Measurements from ENCODE around the gene SIDT2. TPM values are rescaled to one million over a fixed set of nuclear protein-coding genes. Genes with fewer than 3 reads are reported as not detected.

The SIDT2 gene
- total RNA-seq: 8.1 and 9.7 TPM in 2 replicates

DNA sequence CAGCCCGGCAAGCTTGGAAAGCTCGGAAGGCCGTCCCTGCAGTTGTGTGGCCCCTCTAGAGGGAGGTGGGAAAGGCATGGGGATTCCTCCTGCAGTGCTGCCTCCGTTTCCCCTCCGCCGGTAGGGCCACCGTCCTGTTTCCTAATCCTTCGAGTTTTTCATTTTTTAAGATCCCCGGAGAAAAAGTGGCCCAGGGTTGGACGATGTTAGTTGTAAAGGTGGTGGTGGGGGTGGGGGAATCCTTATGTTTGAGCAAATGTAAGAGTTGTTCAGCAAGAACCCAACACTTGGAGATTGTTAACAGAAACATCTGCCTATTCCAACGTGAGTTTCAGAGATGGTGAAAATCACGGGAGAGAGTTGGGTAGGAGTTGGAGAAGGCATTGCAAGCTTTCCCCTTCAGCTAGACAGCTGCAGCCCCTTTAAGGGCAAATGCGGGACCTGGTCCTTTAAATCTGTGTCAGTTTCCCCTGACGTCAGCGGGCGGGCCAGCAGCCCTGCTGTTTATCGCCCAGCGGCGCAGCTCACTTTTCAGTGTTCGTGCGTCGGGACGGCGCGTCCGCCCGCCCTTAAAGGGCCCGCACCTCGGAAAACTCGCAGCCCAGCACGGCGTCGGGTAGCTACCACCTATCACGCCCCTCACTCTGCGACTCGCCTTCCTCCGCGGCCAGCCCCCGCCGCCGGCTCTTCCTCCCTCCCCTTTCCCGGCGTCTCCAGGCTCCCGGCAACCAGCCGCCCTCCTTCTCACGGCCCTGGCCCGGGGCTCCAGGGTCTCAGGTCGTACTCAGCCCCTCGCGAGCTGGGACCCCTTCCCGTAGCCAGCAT lies at the start of gene SIDT2:
SIDT2 (plus strand) TSS at position 534 of the 825 bp plus-strand sequence. CDS start 521 bp downstream, outside the sequence.

DNA sequence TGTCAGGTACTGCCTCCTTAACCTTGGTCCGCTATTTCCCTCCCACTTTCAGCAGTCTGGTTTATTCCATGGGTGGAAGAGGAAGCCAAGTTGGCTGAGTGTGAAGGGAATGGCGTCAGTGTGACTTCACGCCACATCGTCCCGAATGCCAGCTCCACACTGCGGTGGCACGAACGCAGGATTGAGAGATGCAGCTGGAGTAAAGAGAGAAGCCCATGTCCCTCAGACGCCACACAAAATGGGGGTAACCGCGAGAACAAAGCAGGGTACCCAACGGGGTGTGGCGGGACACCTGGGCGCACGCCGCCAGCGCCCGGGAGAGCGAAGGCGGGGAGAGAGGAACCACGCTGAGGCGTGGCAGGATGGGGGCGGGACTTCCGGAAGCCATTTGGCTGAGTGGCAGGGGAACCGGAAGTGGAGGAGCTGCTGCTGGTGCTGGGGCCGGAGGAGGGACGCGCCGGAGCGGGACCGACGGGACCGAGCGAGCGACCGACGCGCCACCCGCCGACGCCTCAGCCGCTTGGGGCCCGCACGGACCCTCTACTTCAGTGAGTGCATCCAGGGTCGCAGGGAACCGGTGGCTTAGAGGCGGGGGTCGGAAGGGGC lies 34.6 kb upstream of the SIDT2 start, which contains the start of gene PAFAH1B2:
PAFAH1B2 (plus strand) TSS at position 417 of the 606 bp plus-strand sequence. CDS start 8,161 bp downstream, outside the sequence.

DNA sequence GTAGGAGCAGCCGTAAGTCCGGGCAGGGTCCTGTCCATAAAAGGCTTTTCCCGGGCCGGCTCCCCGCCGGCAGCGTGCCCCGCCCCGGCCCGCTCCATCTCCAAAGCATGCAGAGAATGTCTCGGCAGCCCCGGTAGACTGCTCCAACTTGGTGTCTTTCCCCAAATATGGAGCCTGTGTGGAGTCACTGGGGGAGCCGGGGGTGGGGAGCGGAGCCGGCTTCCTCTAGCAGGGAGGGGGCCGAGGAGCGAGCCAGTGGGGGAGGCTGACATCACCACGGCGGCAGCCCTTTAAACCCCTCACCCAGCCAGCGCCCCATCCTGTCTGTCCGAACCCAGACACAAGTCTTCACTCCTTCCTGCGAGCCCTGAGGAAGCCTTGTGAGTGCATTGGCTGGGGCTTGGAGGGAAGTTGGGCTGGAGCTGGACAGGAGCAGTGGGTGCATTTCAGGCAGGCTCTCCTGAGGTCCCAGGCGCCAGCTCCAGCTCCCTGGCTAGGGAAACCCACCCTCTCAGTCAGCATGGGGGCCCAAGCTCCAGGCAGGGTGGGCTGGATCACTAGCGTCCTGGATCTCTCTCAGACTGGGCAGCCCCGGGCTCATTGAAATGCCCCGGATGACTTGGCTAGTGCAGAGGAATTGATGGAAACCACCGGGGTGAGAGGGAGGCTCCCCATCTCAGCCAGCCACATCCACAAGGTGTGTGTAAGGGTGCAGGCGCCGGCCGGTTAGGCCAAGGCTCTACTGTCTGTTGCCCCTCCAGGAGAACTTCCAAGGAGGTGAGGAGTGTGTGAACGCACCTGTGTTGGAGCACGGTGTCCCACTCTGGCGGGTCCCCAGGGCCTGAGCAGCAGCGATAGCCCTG lies 20.7 kb downstream of the SIDT2 start, which contains the start of gene TAGLN:
TAGLN (plus strand) TSS at position 318 of the 863 bp plus-strand sequence. CDS start 3,644 bp downstream, outside the sequence.

DNA sequence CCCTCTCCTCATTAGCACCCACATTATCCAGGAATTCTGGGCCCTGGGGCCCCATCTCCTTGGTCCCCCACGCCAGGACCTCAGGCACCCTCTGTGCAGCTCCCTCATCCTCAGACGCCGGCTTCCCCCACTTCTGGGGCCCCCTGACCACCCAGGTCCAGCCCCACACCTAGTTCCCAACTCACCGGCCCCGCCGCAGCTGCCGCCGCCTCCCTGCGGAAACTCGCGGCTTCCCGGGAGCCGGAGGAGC lies 53.2 kb downstream of the SIDT2 start, which contains the start of gene PCSK7:
PCSK7 (minus strand) TSS at position 232 of the 250 bp plus-strand sequence. CDS start 2,229 bp downstream, outside the sequence.

DNA sequence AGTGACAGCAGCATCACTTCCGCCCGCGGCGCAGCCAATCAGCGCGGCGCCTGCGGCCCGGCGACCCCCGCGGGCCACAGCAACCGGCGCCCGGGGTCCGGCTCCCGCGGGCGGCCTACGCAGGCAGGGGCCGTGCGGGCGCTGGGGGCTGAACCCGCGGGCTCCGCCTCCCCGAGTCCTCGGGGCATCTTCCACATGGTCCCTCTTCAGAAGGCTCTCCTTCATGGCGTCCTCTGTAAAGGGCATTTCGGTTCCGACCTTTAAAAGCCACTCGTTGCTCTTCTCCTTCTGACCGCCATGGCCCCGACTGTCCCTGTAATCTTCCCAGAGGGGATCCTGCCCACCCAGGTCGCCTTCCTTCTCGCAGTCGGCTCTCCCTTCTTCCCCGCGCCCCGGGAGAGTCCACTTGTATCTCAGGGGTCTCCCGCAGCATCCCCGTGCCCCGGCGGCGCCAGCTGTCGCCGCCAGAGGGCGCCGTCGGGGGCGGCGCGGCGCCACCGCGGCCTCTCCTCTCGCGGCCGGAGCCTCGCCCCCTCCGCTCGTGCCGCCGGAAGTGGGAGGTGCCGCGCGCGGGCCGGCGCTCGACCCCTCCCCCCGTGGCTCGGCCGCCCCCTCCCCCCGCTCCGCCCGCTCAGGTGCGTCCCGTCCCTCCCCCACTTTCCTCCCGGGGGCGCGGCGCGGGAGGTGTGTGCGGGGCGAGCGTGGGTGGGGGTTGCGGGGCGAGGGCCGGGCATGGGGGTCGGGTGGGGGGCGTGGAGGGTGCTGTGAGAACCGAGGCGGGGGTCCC lies 53.7 kb downstream of the SIDT2 start, which contains the start of gene RNF214:
RNF214 (plus strand) TSS at position 580 of the 787 bp plus-strand sequence. CDS start 1,602 bp downstream, outside the sequence.

Other genes starting within 250 kb of the SIDT2 start
- gene SIK3, start 80.3 kb upstream of the SIDT2 start, total RNA-seq: 7.9 and 8.1 TPM in 2 replicates
- 216 and 379 TPM in 2 replicates for gene PAFAH1B2, start 34.5 kb upstream of the SIDT2 start, total RNA-seq
- gene TAGLN, start 20.6 kb downstream of the SIDT2 start, total RNA-seq: 38.8 and 46.1 TPM in 2 replicates
- gene PCSK7, start 53.3 kb downstream of the SIDT2 start, total RNA-seq: 37.7 and 57.1 TPM in 2 replicates
- gene RNF214, start 53.9 kb downstream of the SIDT2 start, total RNA-seq: 6.2 and 11.1 TPM in 2 replicates
- gene BACE1-AS, start 112.6 kb downstream of the SIDT2 start, total RNA-seq: 1.3 and 1.8 TPM in 2 replicates
- 6.2 and 7.8 TPM in 2 replicates for gene BACE1, start 137.5 kb downstream of the SIDT2 start, total RNA-seq
- 26.0 and 39.7 TPM in 2 replicates for gene CEP164, start 149.1 kb downstream of the SIDT2 start, total RNA-seq